Left renal cortex interstitium (tissue), 4 donors: ENCODE data around the gene GDPD4. TPM values are rescaled to one million over a fixed set of nuclear protein-coding genes. Genes with fewer than 3 reads are reported as not detected.

Experiments used
- DNase-seq, 4 donors: peaks; one replicate each; pipeline ENCODE4 v3.0.0-alpha.2; 2013; ENCODE audit warnings: low read depth in 4 of 4, low spot score in 2 of 4, missing footprints in 1 of 4
- polyA plus RNA-seq, 4 donors: library from polyadenylated mRNA; unstranded; fragments of 120-200 nt; gene quantifications; one replicate each; pipeline ENCODE4 v1.2.1, GENCODE V29; 2013; ENCODE audit not compliant: insufficient read length in 4 of 4

Gene GDPD4
- polyA plus RNA-seq, 4 donors = 0.13 to 0.46 TPM; not detected in 2

GRCh38 chr11:77249427-77249826 lies 52.1 kb downstream of the GDPD4 start:
- no peak for DNase-seq

- DNase-seq = no peak
These were observed 57.0 kb downstream of the GDPD4 start for GRCh38 chr11:77244277-77245027.

- no peak for DNase-seq
These were observed 64.6 kb downstream of the GDPD4 start for GRCh38 chr11:77236901-77237300.

GRCh38 chr11:77233011-77233410 lies 68.5 kb downstream of the GDPD4 start:
- DNase-seq = no peak

- DNase-seq = no peak
These were observed 69.2 kb downstream of the GDPD4 start for GRCh38 chr11:77232242-77232641.

- DNase-seq = no peak
These were observed 69.7 kb downstream of the GDPD4 start for GRCh38 chr11:77231800-77232199.

GRCh38 chr11:77230878-77231605 lies 70.4 kb downstream of the GDPD4 start:
- DNase-seq = no peak

GRCh38 chr11:77223797-77224196 lies 77.7 kb downstream of the GDPD4 start:
- no peak for DNase-seq

- no peak for DNase-seq
These were observed 84.3 kb downstream of the GDPD4 start for GRCh38 chr11:77217156-77217555.

GRCh38 chr11:77215106-77215505 lies 86.4 kb downstream of the GDPD4 start:
- no peak for DNase-seq

GRCh38 chr11:77214557-77214956 lies 86.9 kb downstream of the GDPD4 start:
- DNase-seq = no peak

GRCh38 chr11:77213589-77214428 lies 87.7 kb downstream of the GDPD4 start:
- no peak for DNase-seq

- DNase-seq = no peak
These were observed 88.4 kb downstream of the GDPD4 start for GRCh38 chr11:77213029-77213579.

- no peak for DNase-seq
These were observed 89.0 kb downstream of the GDPD4 start for GRCh38 chr11:77212314-77213007.

- DNase-seq = no peak
These were observed 89.8 kb downstream of the GDPD4 start for GRCh38 chr11:77211594-77212251.

GRCh38 chr11:77211040-77211451 lies 90.4 kb downstream of the GDPD4 start:
- no peak for DNase-seq

- DNase-seq = no peak
These were observed 91.8 kb downstream of the GDPD4 start for GRCh38 chr11:77209663-77210062.

- no peak for DNase-seq
These were observed 93.0 kb downstream of the GDPD4 start for GRCh38 chr11:77208535-77208934.

GRCh38 chr11:77207618-77208313 lies 93.7 kb downstream of the GDPD4 start:
- DNase-seq = no peak
